Lung (tissue), 12 donors: ENCODE results near the gene ADGRD1. TPM values are rescaled to one million over a fixed set of nuclear protein-coding genes. Genes with fewer than 3 reads are reported as not detected.

Experiments used
- ATAC-seq: fragments of 200-7000 bp; cut with Tn5 transposase; one replicate; pipeline ENCODE4 v1.9.1; 2020; ENCODE audit warnings: moderate number of reproducible peaks; ENCODE audit not compliant: insufficient read depth, low FRiP score
- DNase-seq, 3 donors: peaks; one replicate each; pipeline ENCODE4 v3.0.0-alpha.2; 2013 to 2017
- H3K27ac ChIP-seq, 2 donors: one replicate each; pipeline ENCODE4 v1.5.1; 2013; ENCODE audit warnings: mild to moderate bottlenecking in 2 of 2, moderate library complexity in 2 of 2, control low read depth in 1 of 2, inconsistent platforms in 1 of 2, low read depth in 1 of 2, low read length in 1 of 2
- H3K27me3 ChIP-seq, 3 donors: one replicate each; pipeline ENCODE4 v1.5.1; 2013; ENCODE audit warnings: low read length in 2 of 3; ENCODE audit not compliant: control insufficient read depth in 3 of 3, insufficient read depth in 3 of 3
- H3K36me3 ChIP-seq, 4 donors: one replicate each; pipeline ENCODE4 v1.5.1; 2013; ENCODE audit warnings: low read length in 4 of 4, mild to moderate bottlenecking in 1 of 4, moderate library complexity in 1 of 4; ENCODE audit not compliant: control insufficient read depth in 4 of 4, insufficient read depth in 4 of 4
- H3K4me1 ChIP-seq, 5 donors: one replicate each; pipeline ENCODE4 v1.5.1; 2013; ENCODE audit warnings: low read length in 5 of 5, mild to moderate bottlenecking in 2 of 5, moderate library complexity in 1 of 5; ENCODE audit not compliant: control insufficient read depth in 5 of 5, insufficient read depth in 5 of 5
- H3K4me3 ChIP-seq: one replicate; pipeline ENCODE4 v1.5.1; 2013; ENCODE audit warnings: mild to moderate bottlenecking, control low read depth, moderate library complexity
- H3K9ac ChIP-seq, 2 donors: one replicate each; pipeline ENCODE4 v1.5.1; 2013; ENCODE audit warnings: low read length in 2 of 2, control low read depth in 1 of 2; ENCODE audit not compliant: insufficient read depth in 1 of 2
- H3K9me3 ChIP-seq, 4 donors: one replicate each; pipeline ENCODE4 v1.5.1; 2013; ENCODE audit warnings: low read length in 3 of 4, mild to moderate bottlenecking in 1 of 4, moderate library complexity in 1 of 4; ENCODE audit not compliant: control insufficient read depth in 4 of 4, insufficient read depth in 3 of 4
- WGBS, 2 donors: extraction: QIAGEN DNeasy Blood & Tissue Kit; methylation state at CpG; one replicate each; pipeline ENCODE4 v1.1.7; 2013; 5-methylcytosine and 5-hydroxymethylcytosine counted together
- polyA plus RNA-seq, 2 donors: library from polyadenylated mRNA; stranded (reverse); fragments of 200-250 nt; gene quantifications; one replicate each; pipeline ENCODE4 v1.2.1, GENCODE V29; 2013
- total RNA-seq, 2 donors: library from RNA; depleted of rRNA in 1 of 2; stranded (reverse); fragments of >200 nt in 1 of 2; gene quantifications; one replicate each; pipeline ENCODE4 v1.2.1, GENCODE V29; 2014 to 2021
- TF ChIP-seq, protein P1 (sequence below): IDR thresholded peaks from 2 replicates; pipeline ENCODE4 v1.5.1; 2012; ENCODE audit warnings: mild to moderate bottlenecking; ENCODE audit errors: control extremely low read depth, extremely low read depth
- donor health status: control.
- donor health status: control.
- donor health status: Bipolar disorder and iron deficiency.
- donor health status: healthy.
- donor health status: DM: yes; HTN: yes; CAD: no.

ADGRD1 gene
- total and polyA plus RNA-seq, 4 donors = 23.5 to 85.6 (median 46.7) TPM

DNA sequence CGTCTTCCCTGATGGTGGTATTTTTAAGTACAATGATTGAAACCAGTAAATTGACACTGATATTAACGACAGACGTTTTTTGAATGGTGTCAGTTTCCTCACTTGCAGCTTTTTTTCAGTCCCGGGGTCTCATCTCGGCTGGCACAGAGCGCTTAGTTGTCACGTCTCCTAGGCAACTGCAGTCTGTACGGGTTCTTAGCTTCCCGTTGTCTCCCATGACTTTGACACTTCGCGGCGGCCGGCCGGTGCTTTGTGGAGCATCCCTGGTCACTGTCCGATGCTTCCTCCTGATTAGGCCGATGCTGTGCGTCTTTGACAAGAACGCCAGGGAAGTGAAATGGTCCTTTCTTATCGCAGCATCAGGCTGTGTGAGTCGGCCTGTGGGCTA lies 67.4 kb downstream of the ADGRD1 start:
- no peaks in the 10 kb centered on the region for H3K27me3 ChIP-seq
- no peak overlapping the region for H3K27ac ChIP-seq
- peaks cover 0 to 14% (median 4%) of the 10 kb centered on the region in 4 donors for H3K36me3 ChIP-seq
- H3K9ac ChIP-seq = no peak overlapping the region
- WGBS, 2 donors = 83 to 87% methylated on average over 20 of the region's 20 CpGs
- DNase-seq (no peak), ATAC-seq (no peak)
- H3K4me3 ChIP-seq = no peak overlapping the region
- H3K9me3 ChIP-seq = no peaks in the 10 kb centered on the region
- peaks cover 0 to 2% (median 0%) of the 10 kb centered on the region in 5 donors for H3K4me1 ChIP-seq
- TF ChIP-seq, protein P1, sequence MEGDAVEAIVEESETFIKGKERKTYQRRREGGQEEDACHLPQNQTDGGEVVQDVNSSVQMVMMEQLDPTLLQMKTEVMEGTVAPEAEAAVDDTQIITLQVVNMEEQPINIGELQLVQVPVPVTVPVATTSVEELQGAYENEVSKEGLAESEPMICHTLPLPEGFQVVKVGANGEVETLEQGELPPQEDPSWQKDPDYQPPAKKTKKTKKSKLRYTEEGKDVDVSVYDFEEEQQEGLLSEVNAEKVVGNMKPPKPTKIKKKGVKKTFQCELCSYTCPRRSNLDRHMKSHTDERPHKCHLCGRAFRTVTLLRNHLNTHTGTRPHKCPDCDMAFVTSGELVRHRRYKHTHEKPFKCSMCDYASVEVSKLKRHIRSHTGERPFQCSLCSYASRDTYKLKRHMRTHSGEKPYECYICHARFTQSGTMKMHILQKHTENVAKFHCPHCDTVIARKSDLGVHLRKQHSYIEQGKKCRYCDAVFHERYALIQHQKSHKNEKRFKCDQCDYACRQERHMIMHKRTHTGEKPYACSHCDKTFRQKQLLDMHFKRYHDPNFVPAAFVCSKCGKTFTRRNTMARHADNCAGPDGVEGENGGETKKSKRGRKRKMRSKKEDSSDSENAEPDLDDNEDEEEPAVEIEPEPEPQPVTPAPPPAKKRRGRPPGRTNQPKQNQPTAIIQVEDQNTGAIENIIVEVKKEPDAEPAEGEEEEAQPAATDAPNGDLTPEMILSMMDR = no peak

DNA sequence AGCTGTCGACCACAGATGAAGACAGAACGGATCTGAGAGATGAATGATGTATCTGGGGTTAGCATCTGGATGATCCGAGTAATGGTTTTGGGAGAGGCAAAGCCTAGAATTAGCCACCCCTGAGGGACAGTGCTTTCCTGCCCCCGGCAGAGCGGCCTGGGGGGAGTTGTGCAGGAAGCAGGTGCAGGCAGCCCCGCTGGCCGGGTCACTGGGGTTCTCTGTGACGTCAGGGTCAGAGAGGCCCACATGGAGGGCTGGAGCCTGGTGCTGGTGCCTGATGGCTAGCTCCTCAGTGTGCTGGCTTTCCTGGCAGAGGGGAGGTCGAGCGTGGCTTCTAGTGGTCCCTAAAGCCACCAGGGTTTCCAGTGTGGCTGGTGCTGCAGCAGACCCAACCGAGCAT lies 70.3 kb downstream of the ADGRD1 start:
- Histone ChIP-seq H3K27ac (no peak overlapping the region), H3K9me3 (no peaks in the 10 kb centered on the region), H3K4me3 (no peak overlapping the region), H3K4me1 (peaks cover 0 to 2% (median 0%) of the 10 kb centered on the region in 5 donors), H3K36me3 (peaks cover 0 to 5% (median 0%) of the 10 kb centered on the region in 4 donors), H3K9ac (no peak overlapping the region), H3K27me3 (no peaks in the 10 kb centered on the region)
- DNase-seq = no peak
- TF ChIP-seq, protein P1 = no peak
- no peak for ATAC-seq
- 81 to 93% methylated on average over 11 of the region's 11 CpGs for WGBS, 2 donors

DNA sequence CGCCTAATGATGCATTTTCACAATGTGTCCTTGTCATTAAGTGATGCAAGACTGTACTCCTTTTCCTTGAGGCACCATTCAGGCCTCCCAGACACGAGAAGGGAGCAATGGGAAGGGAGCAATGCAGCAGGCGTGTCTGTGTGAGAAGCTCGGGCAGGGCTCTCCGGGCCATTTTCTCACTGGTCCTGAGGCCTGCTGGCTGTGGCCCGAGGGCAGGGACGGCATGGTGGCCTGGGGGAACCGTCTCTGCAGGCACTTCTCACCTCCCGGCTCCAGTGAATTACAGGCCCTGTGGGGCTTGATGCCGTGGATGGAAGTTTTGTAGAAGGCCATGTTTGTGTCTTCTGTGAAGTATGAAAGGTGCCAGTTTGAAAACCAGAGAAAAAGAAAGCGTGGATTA lies 71.0 kb downstream of the ADGRD1 start:
- Histone ChIP-seq H3K9ac (no peak overlapping the region), H3K27ac (peak overlapping the region in 1 of 2 donors; percentile 57), H3K4me3 (no peak overlapping the region), H3K27me3 (no peaks in the 10 kb centered on the region), H3K36me3 (peaks cover 0 to 3% (median 0%) of the 10 kb centered on the region in 4 donors), H3K4me1 (peaks cover 0 to 2% (median 0%) of the 10 kb centered on the region in 5 donors), H3K9me3 (no peaks in the 10 kb centered on the region)
- DNase-seq = no peak
- no peak for ATAC-seq
- WGBS, 2 donors = 72 to 76% methylated on average over 11 of the region's 11 CpGs
- TF ChIP-seq, protein P1 = no peak

DNA sequence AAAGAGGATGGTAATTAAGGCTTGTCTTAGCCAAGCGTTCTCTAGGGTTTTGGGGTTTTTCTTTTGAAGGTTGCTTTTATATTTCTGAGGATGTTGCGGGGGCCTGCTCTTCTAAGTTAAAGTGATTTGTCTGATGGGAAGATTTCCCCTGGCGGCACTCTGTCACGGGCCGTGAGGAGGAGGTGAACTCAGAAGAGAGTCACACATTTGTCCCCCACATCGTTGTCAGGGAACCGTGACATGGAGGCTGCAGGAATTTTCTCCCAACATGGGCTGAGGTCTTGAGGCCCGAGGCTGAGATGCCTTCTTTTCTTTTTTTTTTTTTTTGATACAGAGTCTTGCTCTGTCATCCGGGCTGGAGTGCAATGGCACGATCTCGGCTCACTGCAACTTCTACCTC lies 71.5 kb downstream of the ADGRD1 start:
- H3K9ac ChIP-seq = no peak overlapping the region
- peak overlapping the region in 1 of 2 donors; percentile 13 for H3K27ac ChIP-seq
- peaks cover 0 to 3% (median 0%) of the 10 kb centered on the region in 4 donors for H3K36me3 ChIP-seq
- H3K4me1 ChIP-seq = peaks cover 0 to 2% (median 0%) of the 10 kb centered on the region in 5 donors
- no peaks in the 10 kb centered on the region for H3K27me3 ChIP-seq
- TF ChIP-seq, protein P1 = no peak
- H3K9me3 ChIP-seq = no peaks in the 10 kb centered on the region
- H3K4me3 ChIP-seq = no peak overlapping the region
- WGBS, 2 donors = 71 to 76% methylated on average over 11 of the region's 11 CpGs
- ATAC-seq = no peak
- DNase-seq = no peak
